Measurements from ENCODE around the gene ANK2.

DNA sequence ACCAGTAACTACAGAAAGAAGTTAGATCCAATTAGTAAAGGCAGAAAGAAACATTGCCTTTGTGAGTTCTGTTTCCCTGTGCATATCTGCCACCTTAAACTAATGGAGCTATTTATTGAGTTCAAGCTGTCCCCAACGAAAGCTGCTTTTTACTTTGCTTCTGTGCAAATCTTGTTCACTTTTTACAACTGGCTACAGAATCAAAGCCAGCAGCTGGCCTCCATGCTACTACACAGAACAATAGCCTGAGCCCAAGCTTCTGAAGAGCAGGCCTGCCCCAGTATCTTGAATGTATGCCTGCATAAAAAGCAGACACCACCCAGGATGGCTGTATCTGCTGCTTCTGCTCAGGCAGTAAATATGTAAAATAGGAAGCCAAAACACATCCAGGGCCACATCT lies 28.1 kb downstream of the ANK2 start:
- TF ChIP-seq, protein P1, sequence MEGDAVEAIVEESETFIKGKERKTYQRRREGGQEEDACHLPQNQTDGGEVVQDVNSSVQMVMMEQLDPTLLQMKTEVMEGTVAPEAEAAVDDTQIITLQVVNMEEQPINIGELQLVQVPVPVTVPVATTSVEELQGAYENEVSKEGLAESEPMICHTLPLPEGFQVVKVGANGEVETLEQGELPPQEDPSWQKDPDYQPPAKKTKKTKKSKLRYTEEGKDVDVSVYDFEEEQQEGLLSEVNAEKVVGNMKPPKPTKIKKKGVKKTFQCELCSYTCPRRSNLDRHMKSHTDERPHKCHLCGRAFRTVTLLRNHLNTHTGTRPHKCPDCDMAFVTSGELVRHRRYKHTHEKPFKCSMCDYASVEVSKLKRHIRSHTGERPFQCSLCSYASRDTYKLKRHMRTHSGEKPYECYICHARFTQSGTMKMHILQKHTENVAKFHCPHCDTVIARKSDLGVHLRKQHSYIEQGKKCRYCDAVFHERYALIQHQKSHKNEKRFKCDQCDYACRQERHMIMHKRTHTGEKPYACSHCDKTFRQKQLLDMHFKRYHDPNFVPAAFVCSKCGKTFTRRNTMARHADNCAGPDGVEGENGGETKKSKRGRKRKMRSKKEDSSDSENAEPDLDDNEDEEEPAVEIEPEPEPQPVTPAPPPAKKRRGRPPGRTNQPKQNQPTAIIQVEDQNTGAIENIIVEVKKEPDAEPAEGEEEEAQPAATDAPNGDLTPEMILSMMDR (conservative IDR thresholded peaks at IDR 0.05; ENCODE audit: low read length), result no peak
- TF ChIP-seq EZH2phosphoT487 (IDR thresholded peaks at IDR 0.05; ENCODE audit: borderline replicate concordance), result no peak

Data from Loucy (cell line).